HepG2 (cell line): ENCODE measurements around the gene IDUA. TPM values are rescaled to one million over a fixed set of nuclear protein-coding genes. Genes with fewer than 3 reads are reported as not detected.

Source experiments
- MAFF ChIP-seq: IDR thresholded peaks from 2 replicates; pipeline ENCODE4 v1.6.1; 2011; ENCODE audit warnings: low read depth, low read length, improper control_type of control experiment
- NBN ChIP-seq: fragments of 450-650 bp; conservative IDR thresholded peaks from 2 replicates; pipeline ENCODE4 v1.6.1; 2017
- RBM39 ChIP-seq: fragments of 200-400 bp; formaldehyde crosslinking; IDR thresholded peaks from one replicate; pipeline ENCODE4 v1.6.1; 2018; ENCODE audit warnings: antibody characterized with exemption, mild to moderate bottlenecking, low read depth, low read length; ENCODE audit not compliant: poor library complexity, severe bottlenecking
- RELA ChIP-seq: sonication (generic); formaldehyde crosslinking; IDR thresholded peaks from 2 replicates; pipeline ENCODE4 v1.4.0; 2020; ENCODE audit warnings: missing genetic modification reagents
- RXRB ChIP-seq: IDR thresholded peaks from 2 replicates; pipeline ENCODE4 v1.6.1; 2016; ENCODE audit warnings: borderline replicate concordance, missing genetic modification reagents, missing compliant biosample characterization
- SIX4 ChIP-seq: sonication (generic); formaldehyde crosslinking; IDR thresholded peaks from 2 replicates; pipeline ENCODE4 v1.4.0; 2020; ENCODE audit warnings: missing genetic modification reagents
- SRSF1 ChIP-seq: fragments of 200-400 bp; formaldehyde crosslinking; optimal IDR thresholded peaks from 2 replicates; pipeline ENCODE3; 2017; ENCODE audit warnings: mild to moderate bottlenecking, low read depth, low read length, moderate library complexity
- THAP9 ChIP-seq: sonication (generic); formaldehyde crosslinking; IDR thresholded peaks from 2 replicates; pipeline ENCODE4; 2020; ENCODE audit warnings: missing genetic modification reagents, mild to moderate bottlenecking, borderline replicate concordance
- ZBTB14 ChIP-seq: sonication (generic); formaldehyde crosslinking; IDR thresholded peaks from 2 replicates; pipeline ENCODE4 v1.4.0; 2020; ENCODE audit warnings: missing genetic modification reagents
- ZBTB7A ChIP-seq: sonication (generic); formaldehyde crosslinking; IDR thresholded peaks from 2 replicates; pipeline ENCODE4 v1.8.0; 2022; ENCODE audit warnings: mild to moderate bottlenecking, missing genetic modification reagents
- ZNF18 ChIP-seq: sonication (generic); formaldehyde crosslinking; IDR thresholded peaks from 2 replicates; pipeline ENCODE4 v1.8.0; 2022; ENCODE audit warnings: mild to moderate bottlenecking, missing genetic modification reagents; ENCODE audit not compliant: insufficient replicate concordance
- ZNF280D ChIP-seq: sonication (generic); formaldehyde crosslinking; IDR thresholded peaks from 2 replicates; pipeline ENCODE4 v1.5.1; 2020; ENCODE audit warnings: mild to moderate bottlenecking, missing genetic modification reagents
- ZNF362 ChIP-seq: sonication (generic); formaldehyde crosslinking; IDR thresholded peaks from 2 replicates; pipeline ENCODE4 v1.4.0; 2020; ENCODE audit warnings: missing genetic modification reagents, mild to moderate bottlenecking, borderline replicate concordance
- ZNF713 ChIP-seq: sonication (generic); formaldehyde crosslinking; IDR thresholded peaks from 2 replicates; pipeline ENCODE4 v1.4.0; 2020; ENCODE audit warnings: mild to moderate bottlenecking, missing genetic modification reagents
- ZSCAN21 ChIP-seq: sonication (generic); formaldehyde crosslinking; IDR thresholded peaks from 2 replicates; pipeline ENCODE4 v1.8.0; 2022; ENCODE audit warnings: mild to moderate bottlenecking, missing genetic modification reagents, moderate library complexity, borderline replicate concordance
- ZSCAN9 ChIP-seq: IDR thresholded peaks from 2 replicates; pipeline ENCODE4 v1.6.1; 2016; ENCODE audit warnings: borderline replicate concordance
- polyA plus RNA-seq, 8 experiments: library from polyadenylated mRNA; depleted of rRNA in 3 of 8; stranded (reverse) in 7 of 8; unstranded in 1 of 8; fragments of >200 nt; fragmentation: Illumina TruSeq in 4 of 8; extraction: Trizol in 4 of 8; gene quantifications; 2 replicates each; pipeline versions ENCODE4 v1.2.1 to v1.2.3, GENCODE V29; 2011 to 2016; ENCODE audit warnings: low read depth in 4 of 8, missing spikeins in 1 of 8, mixed read lengths in 1 of 8; ENCODE audit not compliant: insufficient read depth in 1 of 8
- total RNA-seq, 5 experiments: library from RNA; depleted of rRNA; stranded (reverse); fragments of >200 nt; fragmentation: Illumina TruSeq; extraction: Trizol; gene quantifications; 2 replicates each; pipeline ENCODE4 v1.2.3, GENCODE V29; 2016; ENCODE audit warnings: low read depth in 1 of 5
- TF ChIP-seq, protein P1 (sequence below): sonication (generic); formaldehyde crosslinking; IDR thresholded peaks from 2 replicates; pipeline ENCODE4 v1.8.1; 2022; ENCODE audit warnings: mild to moderate bottlenecking, missing genetic modification reagents

IDUA gene
- total and polyA plus RNA-seq, 2 of the 13 experiments (the other 11 are each of a cell fraction or from before 2014, with no cell fraction given) = 0.77 to 1.0 TPM

GRCh38 chr4:985123-985830 lies 1.6 kb upstream of the IDUA start (continued):
- TF ChIP-seq THAP9 (no peak), ZNF280D (CRISPR knock-in tag) (peak; percentile 41; the same call in 1 of the 2 replicates), RXRB (CRISPR knock-in tag) (0 out of 2 replicates have a peak, but pooled peaks have one; percentile 21), RELA (no peak), SRSF1 (no peak), ZSCAN21 (CRISPR knock-in tag) (no peak), ZNF362 (CRISPR knock-in tag) (no peak), ZBTB7A (CRISPR knock-in tag) (0 out of 2 replicates have a peak, but pooled peaks have one; percentile 48), ZNF713 (CRISPR knock-in tag) (no peak), ZBTB14 (CRISPR knock-in tag) (no peak), NBN (no peak), MAFF (no peak), ZNF18 (CRISPR knock-in tag) (peak; percentile 63), ZSCAN9 (CRISPR knock-in tag) (0 out of 2 replicates have a peak, but pooled peaks have one; percentile 36), RBM39 (peak; percentile 63), SIX4 (CRISPR knock-in tag) (no peak)
- TF ChIP-seq, protein P1, sequence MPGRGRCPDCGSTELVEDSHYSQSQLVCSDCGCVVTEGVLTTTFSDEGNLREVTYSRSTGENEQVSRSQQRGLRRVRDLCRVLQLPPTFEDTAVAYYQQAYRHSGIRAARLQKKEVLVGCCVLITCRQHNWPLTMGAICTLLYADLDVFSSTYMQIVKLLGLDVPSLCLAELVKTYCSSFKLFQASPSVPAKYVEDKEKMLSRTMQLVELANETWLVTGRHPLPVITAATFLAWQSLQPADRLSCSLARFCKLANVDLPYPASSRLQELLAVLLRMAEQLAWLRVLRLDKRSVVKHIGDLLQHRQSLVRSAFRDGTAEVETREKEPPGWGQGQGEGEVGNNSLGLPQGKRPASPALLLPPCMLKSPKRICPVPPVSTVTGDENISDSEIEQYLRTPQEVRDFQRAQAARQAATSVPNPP (CRISPR knock-in tag) = 0 out of 2 replicates have a peak, but pooled peaks have one; percentile 38
